Body of pancreas (tissue), 4 donors: ENCODE data around the gene SLITRK6.
A peak's percentile ranks its signal among the peaks of the same experiment; 100 is the strongest.

Experiments used
- POLR2A ChIP-seq, 3 donors: fragments of 450-650 bp; IDR thresholded peaks; one replicate each; pipeline ENCODE4 v1.6.1; 2016; ENCODE audit warnings: antibody characterized with exemption in 3 of 3, mild to moderate bottlenecking in 2 of 3
- TF ChIP-seq, protein P1 (sequence below), 7 experiments: fragments of 450-650 bp in 4 of 7; fragments of 200-600 bp in 3 of 7; sonication (generic) in 3 of 7; IDR thresholded peaks; one replicate each; pipeline ENCODE4 v1.5.1; 2016 to 2019; ENCODE audit warnings: antibody characterized with exemption in 7 of 7

DNA sequence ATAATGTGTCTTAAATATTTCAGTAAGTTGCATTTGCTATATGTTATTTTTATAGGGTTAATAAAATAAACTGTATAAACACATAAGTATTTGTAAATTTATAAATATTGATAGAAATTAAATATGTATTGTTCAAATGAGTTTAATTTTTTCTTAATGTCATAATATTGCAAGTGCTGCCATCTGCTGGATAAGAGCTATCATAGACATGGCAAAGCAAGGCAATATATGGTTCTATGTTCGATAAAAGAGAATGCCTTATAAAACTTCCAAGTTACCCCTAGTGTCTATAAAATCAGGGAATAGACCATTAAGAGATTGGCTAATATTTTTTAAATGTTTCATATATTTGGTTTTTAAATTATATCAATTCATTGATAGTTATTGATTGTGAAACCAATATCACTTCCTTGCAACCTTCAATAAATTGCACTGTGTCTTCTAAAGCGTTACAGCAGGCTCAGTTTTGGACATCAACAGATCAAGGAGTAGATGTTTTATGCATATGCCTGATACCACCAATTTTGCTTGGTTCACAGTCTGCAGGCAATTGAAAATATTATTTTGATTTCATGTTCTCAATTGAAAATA is 29.0 kb upstream of the SLITRK6 start:
- TF ChIP-seq, protein P1, sequence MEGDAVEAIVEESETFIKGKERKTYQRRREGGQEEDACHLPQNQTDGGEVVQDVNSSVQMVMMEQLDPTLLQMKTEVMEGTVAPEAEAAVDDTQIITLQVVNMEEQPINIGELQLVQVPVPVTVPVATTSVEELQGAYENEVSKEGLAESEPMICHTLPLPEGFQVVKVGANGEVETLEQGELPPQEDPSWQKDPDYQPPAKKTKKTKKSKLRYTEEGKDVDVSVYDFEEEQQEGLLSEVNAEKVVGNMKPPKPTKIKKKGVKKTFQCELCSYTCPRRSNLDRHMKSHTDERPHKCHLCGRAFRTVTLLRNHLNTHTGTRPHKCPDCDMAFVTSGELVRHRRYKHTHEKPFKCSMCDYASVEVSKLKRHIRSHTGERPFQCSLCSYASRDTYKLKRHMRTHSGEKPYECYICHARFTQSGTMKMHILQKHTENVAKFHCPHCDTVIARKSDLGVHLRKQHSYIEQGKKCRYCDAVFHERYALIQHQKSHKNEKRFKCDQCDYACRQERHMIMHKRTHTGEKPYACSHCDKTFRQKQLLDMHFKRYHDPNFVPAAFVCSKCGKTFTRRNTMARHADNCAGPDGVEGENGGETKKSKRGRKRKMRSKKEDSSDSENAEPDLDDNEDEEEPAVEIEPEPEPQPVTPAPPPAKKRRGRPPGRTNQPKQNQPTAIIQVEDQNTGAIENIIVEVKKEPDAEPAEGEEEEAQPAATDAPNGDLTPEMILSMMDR (IDR thresholded peaks at IDR 0.05): peak in 6 of 7 experiments; percentile 42 to 74 (median 46)
- no peak for TF ChIP-seq POLR2A (IDR thresholded peaks at IDR 0.05)
